GM19395 (cell line): Measurements from ENCODE around the gene TIAM2.
"Not testable (repeated sequence)": the region's sequence is repeated elsewhere in the genome, so short reads cannot be mapped to it uniquely, and the experiment has no call there.

Source experiments
- ATAC-seq: cut with Tn5 transposase; IDR thresholded peaks from one replicate; pipeline ENCODE4 v1.9.1; 2021; ENCODE audit warnings: mild to moderate bottlenecking, moderate library complexity; ENCODE audit not compliant: unreplicated experiment

TIAM2 gene

GRCh38 chr6:155219858-155220301 is 224.8 kb downstream of the TIAM2 start:
- no peak for ATAC-seq

- no peak for ATAC-seq
Measured at GRCh38 chr6:155221086-155221485, 226.0 kb downstream of the TIAM2 start.

- ATAC-seq, result no peak
Measured at GRCh38 chr6:155222506-155222905, 227.4 kb downstream of the TIAM2 start.

- peak; percentile 97 for ATAC-seq
Measured at GRCh38 chr6:155223646-155224451, 228.7 kb downstream of the TIAM2 start.

GRCh38 chr6:155224618-155225017 is 229.5 kb downstream of the TIAM2 start:
- no peak for ATAC-seq

- no peak for ATAC-seq
Measured at GRCh38 chr6:155227046-155227445, 231.9 kb downstream of the TIAM2 start.

GRCh38 chr6:155228546-155229166 is 233.5 kb downstream of the TIAM2 start:
- no peak for ATAC-seq

GRCh38 chr6:155230975-155231374 is 235.9 kb downstream of the TIAM2 start:
- not testable (repeated sequence) for ATAC-seq

GRCh38 chr6:155232848-155233247 is 237.7 kb downstream of the TIAM2 start:
- ATAC-seq, result no peak

GRCh38 chr6:155234167-155234566 is 239.1 kb downstream of the TIAM2 start:
- ATAC-seq, result no peak

- ATAC-seq, result no peak
Measured at GRCh38 chr6:155234687-155235086, 239.6 kb downstream of the TIAM2 start.

- no peak for ATAC-seq
Measured at GRCh38 chr6:155235087-155235486, 240.0 kb downstream of the TIAM2 start.

- ATAC-seq, result no peak
Measured at GRCh38 chr6:155237613-155238012, 242.5 kb downstream of the TIAM2 start.

GRCh38 chr6:155240905-155241600 is 245.9 kb downstream of the TIAM2 start:
- ATAC-seq, result no peak

- ATAC-seq, result no peak
Measured at GRCh38 chr6:155241966-155242365, 246.9 kb downstream of the TIAM2 start.

- ATAC-seq, result no peak
Measured at GRCh38 chr6:155244434-155244833, 249.3 kb downstream of the TIAM2 start.

- no peak for ATAC-seq
Measured at GRCh38 chr6:155245193-155245592, 250.1 kb downstream of the TIAM2 start.

- no peak for ATAC-seq
Measured at GRCh38 chr6:155245831-155246230, 250.7 kb downstream of the TIAM2 start.

- no peak for ATAC-seq
Measured at GRCh38 chr6:155246825-155247224, 251.7 kb downstream of the TIAM2 start.

GRCh38 chr6:155247618-155248007 is 252.5 kb downstream of the TIAM2 start:
- no peak for ATAC-seq
